ENCODE results near the gene SUMO3. TPM values are rescaled to one million over a fixed set of nuclear protein-coding genes. Genes with fewer than 3 reads are reported as not detected.

The SUMO3 gene
- total and polyA plus RNA-seq, 2 experiments from 2014 or later: 90.8 to 103 TPM

- Mint-ChIP-seq H3K36me3 (ENCODE audit: low read depth) (peaks cover 45% of the 10 kb centered on the region), H3K4me3 (no peak overlapping the region), H3K27ac (0 out of 2 replicates have a peak overlapping the region, but pooled peaks have one; percentile 25), H3K9me3 (no peaks in the 10 kb centered on the region), H3K27me3 (ENCODE audit: insufficient read depth, low read depth, poor library complexity) (no peaks in the 10 kb centered on the region), H3K4me1 (no peaks in the 10 kb centered on the region)
- Histone ChIP-seq H3F3A (replicated peaks; ENCODE audit: low read depth) (no peaks in the 10 kb centered on the region), H3K27ac (ENCODE audit: low read depth) (0 out of 2 replicates have a peak overlapping the region, but pooled peaks have one; percentile 72), H3K27me3 (ENCODE audit: insufficient read depth) (no peaks in the 10 kb centered on the region), H3K4me3 (no peak overlapping the region), H4K20me1 (replicated peaks; ENCODE audit: insufficient read depth) (peaks cover 32% of the 10 kb centered on the region), H3K4me1 (ENCODE audit: insufficient read depth) (no peaks in the 10 kb centered on the region), H3K9me2 (ENCODE audit: insufficient read depth) (no peaks in the 10 kb centered on the region), H3K4me2 (no peak overlapping the region), H2AFZ (no peak overlapping the region), H3K36me3 (ENCODE audit: insufficient read depth) (peaks cover 15% of the 10 kb centered on the region), H3K79me2 (replicated peaks; ENCODE audit: insufficient read depth) (peaks cover 93% of the 10 kb centered on the region)
- ATAC-seq: no peak
- no peak for DNase-seq (ENCODE audit: low spot score)
- no peak for TF ChIP-seq STAT1 (IDR thresholded peaks at IDR 0.05; ENCODE audit: unreplicated experiment)
- TF ChIP-seq, protein P1, sequence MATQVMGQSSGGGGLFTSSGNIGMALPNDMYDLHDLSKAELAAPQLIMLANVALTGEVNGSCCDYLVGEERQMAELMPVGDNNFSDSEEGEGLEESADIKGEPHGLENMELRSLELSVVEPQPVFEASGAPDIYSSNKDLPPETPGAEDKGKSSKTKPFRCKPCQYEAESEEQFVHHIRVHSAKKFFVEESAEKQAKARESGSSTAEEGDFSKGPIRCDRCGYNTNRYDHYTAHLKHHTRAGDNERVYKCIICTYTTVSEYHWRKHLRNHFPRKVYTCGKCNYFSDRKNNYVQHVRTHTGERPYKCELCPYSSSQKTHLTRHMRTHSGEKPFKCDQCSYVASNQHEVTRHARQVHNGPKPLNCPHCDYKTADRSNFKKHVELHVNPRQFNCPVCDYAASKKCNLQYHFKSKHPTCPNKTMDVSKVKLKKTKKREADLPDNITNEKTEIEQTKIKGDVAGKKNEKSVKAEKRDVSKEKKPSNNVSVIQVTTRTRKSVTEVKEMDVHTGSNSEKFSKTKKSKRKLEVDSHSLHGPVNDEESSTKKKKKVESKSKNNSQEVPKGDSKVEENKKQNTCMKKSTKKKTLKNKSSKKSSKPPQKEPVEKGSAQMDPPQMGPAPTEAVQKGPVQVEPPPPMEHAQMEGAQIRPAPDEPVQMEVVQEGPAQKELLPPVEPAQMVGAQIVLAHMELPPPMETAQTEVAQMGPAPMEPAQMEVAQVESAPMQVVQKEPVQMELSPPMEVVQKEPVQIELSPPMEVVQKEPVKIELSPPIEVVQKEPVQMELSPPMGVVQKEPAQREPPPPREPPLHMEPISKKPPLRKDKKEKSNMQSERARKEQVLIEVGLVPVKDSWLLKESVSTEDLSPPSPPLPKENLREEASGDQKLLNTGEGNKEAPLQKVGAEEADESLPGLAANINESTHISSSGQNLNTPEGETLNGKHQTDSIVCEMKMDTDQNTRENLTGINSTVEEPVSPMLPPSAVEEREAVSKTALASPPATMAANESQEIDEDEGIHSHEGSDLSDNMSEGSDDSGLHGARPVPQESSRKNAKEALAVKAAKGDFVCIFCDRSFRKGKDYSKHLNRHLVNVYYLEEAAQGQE (IDR thresholded peaks at IDR 0.05; ENCODE audit: unreplicated experiment): no peak
- no peak for TF ChIP-seq POLR2AphosphoS5 (IDR thresholded peaks at IDR 0.05; ENCODE audit: low read depth)
- TF ChIP-seq ZNF331 (CRISPR knock-in tag; IDR thresholded peaks at IDR 0.05; ENCODE audit: low read depth): no peak
- TF ChIP-seq ZNF462 (CRISPR knock-in tag; IDR thresholded peaks at IDR 0.05): no peak
- TF ChIP-seq CREB1 (CRISPR knock-in tag; IDR thresholded peaks at IDR 0.05; ENCODE audit: low read depth): no peak
- no peak for TF ChIP-seq EZH2phosphoT487 (IDR thresholded peaks at IDR 0.05; ENCODE audit: unreplicated experiment)
- TF ChIP-seq NANOG (IDR thresholded peaks at IDR 0.05; ENCODE audit: borderline replicate concordance): no peak
- no peak for TF ChIP-seq EZH2 (IDR thresholded peaks at IDR 0.05; ENCODE audit: low read depth, unreplicated experiment)
These were observed 36.9 kb downstream of the SUMO3 start for GRCh38 chr21:44780767-44781459.
